DND-41 (cell line): ENCODE data around the gene ZNF565.

Experiments
- EZH2 ChIP-seq: IDR thresholded peaks from 3 replicates; pipeline ENCODE4 v1.6.1; 2012; ENCODE audit warnings: borderline replicate concordance, low read depth, mild to moderate bottlenecking, moderate library complexity, low read length, inconsistent platforms; ENCODE audit not compliant: severe bottlenecking
- TF ChIP-seq, protein P1 (sequence below): IDR thresholded peaks from 2 replicates; pipeline ENCODE4 v1.5.1; 2012; ENCODE audit warnings: borderline replicate concordance, low read length, moderate library complexity, mild to moderate bottlenecking; ENCODE audit not compliant: poor library complexity, severe bottlenecking; ENCODE audit errors: extremely low read depth

DNA sequence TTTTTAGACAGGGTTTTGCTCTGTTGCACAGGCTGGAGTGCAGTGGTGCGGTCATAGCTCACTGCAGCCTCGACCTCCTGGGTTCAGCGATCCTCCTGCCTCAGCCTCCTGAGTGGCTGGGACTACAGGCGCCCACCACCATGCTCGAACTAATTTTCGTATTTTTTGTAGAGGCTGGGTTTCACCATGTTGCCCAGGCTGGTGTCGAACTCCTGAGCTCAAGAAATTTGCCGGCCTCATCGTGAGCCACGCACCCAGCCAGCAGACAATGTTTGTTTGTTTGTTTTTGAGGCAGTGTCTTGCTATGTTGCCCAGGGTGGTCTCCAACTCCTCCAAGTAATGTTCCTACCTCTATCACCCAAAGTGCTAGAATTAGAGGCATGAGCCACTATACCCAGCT is 61.3 kb downstream of the ZNF565 start:
- TF ChIP-seq, protein P1, sequence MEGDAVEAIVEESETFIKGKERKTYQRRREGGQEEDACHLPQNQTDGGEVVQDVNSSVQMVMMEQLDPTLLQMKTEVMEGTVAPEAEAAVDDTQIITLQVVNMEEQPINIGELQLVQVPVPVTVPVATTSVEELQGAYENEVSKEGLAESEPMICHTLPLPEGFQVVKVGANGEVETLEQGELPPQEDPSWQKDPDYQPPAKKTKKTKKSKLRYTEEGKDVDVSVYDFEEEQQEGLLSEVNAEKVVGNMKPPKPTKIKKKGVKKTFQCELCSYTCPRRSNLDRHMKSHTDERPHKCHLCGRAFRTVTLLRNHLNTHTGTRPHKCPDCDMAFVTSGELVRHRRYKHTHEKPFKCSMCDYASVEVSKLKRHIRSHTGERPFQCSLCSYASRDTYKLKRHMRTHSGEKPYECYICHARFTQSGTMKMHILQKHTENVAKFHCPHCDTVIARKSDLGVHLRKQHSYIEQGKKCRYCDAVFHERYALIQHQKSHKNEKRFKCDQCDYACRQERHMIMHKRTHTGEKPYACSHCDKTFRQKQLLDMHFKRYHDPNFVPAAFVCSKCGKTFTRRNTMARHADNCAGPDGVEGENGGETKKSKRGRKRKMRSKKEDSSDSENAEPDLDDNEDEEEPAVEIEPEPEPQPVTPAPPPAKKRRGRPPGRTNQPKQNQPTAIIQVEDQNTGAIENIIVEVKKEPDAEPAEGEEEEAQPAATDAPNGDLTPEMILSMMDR: no peak
- no peak for TF ChIP-seq EZH2
